Dendritic cell treated with granulocyte-macrophage colony-stimulating factor and Interleukin-4, amounts not matched to agents 40 ng/mL and 50 ng/mL, for 4 days (primary cell): Measurements from ENCODE around the gene EML1.

Source experiments
- H3K27ac Mint-ChIP-seq: one replicate; pipeline ENCODE4 v1.8.0; 2022; ENCODE audit warnings: mild to moderate bottlenecking, mixed read lengths
- H3K27me3 Mint-ChIP-seq: one replicate; pipeline ENCODE4 v1.8.0; 2022; ENCODE audit warnings: mild to moderate bottlenecking, mixed read lengths
- H3K36me3 Mint-ChIP-seq: one replicate; pipeline ENCODE4 v1.8.0; 2022; ENCODE audit warnings: low read depth, mixed read lengths
- H3K4me1 Mint-ChIP-seq: one replicate; pipeline ENCODE4 v1.8.0; 2022; ENCODE audit warnings: low read depth, mixed read lengths
- H3K4me3 Mint-ChIP-seq: one replicate; pipeline ENCODE4 v1.8.0; 2022; ENCODE audit warnings: mild to moderate bottlenecking, moderate library complexity, mixed read lengths
- H3K9me3 Mint-ChIP-seq: one replicate; pipeline ENCODE4 v1.8.0; 2022; ENCODE audit warnings: mixed read lengths
- intact Hi-C: fragments of 100-400 bp; cut with micrococcal nuclease; formaldehyde crosslinking; loops from one replicate; pipeline ENCODE4 v1.15.0; 2022

Gene EML1

GRCh38 chr14:99855271-99855670 is 62.1 kb downstream of the EML1 start:
- intact Hi-C loops = no loop called here
- H3K9me3 Mint-ChIP-seq = no peaks in the 10 kb centered on the region
- no peak overlapping the region for H3K27ac Mint-ChIP-seq
- no peak overlapping the region for H3K4me3 Mint-ChIP-seq
- H3K27me3 Mint-ChIP-seq = peaks cover 21% of the 10 kb centered on the region
- H3K4me1 Mint-ChIP-seq = no peaks in the 10 kb centered on the region
- H3K36me3 Mint-ChIP-seq = no peaks in the 10 kb centered on the region

GRCh38 chr14:99857551-99857950 is 64.3 kb downstream of the EML1 start:
- H3K4me3 Mint-ChIP-seq = no peak overlapping the region

DNA sequence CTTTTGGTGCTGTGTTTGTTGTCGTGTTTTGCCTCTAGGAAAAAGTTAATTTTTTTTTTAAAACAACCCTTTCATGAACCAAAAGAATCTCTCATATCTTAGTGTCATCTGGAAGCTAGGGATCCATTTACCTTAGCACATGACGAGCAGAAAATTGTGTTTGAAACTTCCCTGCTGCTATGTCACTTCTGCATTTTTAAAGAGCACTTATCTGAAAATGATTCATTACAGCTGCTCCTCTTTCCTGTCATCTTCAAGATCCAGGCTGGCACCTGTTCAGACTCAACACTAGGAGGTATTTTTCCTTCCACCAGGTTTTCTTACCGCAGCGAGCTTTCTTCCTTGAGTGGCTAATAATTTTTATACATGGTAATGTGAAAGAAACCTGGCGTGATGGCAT is 67.0 kb downstream of the EML1 start:
- Mint-ChIP-seq H3K4me3 (no peak overlapping the region), H3K27me3 (peaks cover 13% of the 10 kb centered on the region), H3K4me1 (no peaks in the 10 kb centered on the region), H3K27ac (no peak overlapping the region), H3K36me3 (no peaks in the 10 kb centered on the region), H3K9me3 (no peaks in the 10 kb centered on the region)
- intact Hi-C loops = no loop called here

More at GRCh38 chr14:99857551-99857950, 64.3 kb downstream of the EML1 start:
- peaks cover 22% of the 10 kb centered on the region for H3K27me3 Mint-ChIP-seq
- no peak overlapping the region for H3K27ac Mint-ChIP-seq
- intact Hi-C loops = no loop called here
- H3K9me3 Mint-ChIP-seq = no peaks in the 10 kb centered on the region
- H3K4me1 Mint-ChIP-seq = no peaks in the 10 kb centered on the region
- no peaks in the 10 kb centered on the region for H3K36me3 Mint-ChIP-seq

GRCh38 chr14:99862136-99862535 is 68.9 kb downstream of the EML1 start:
- Mint-ChIP-seq H3K4me3 (no peak overlapping the region), H3K36me3 (no peaks in the 10 kb centered on the region), H3K4me1 (no peaks in the 10 kb centered on the region), H3K9me3 (no peaks in the 10 kb centered on the region), H3K27me3 (peaks cover 12% of the 10 kb centered on the region), H3K27ac (no peak overlapping the region)
- intact Hi-C loops = no loop called here

GRCh38 chr14:99863059-99863458 is 69.8 kb downstream of the EML1 start:
- H3K4me1 Mint-ChIP-seq = no peaks in the 10 kb centered on the region
- H3K27me3 Mint-ChIP-seq = peaks cover 12% of the 10 kb centered on the region
- no peak overlapping the region for H3K4me3 Mint-ChIP-seq
- no peaks in the 10 kb centered on the region for H3K36me3 Mint-ChIP-seq
- intact Hi-C loops = no loop called here
- no peaks in the 10 kb centered on the region for H3K9me3 Mint-ChIP-seq
- H3K27ac Mint-ChIP-seq = no peak overlapping the region

GRCh38 chr14:99865408-99865807 is 72.2 kb downstream of the EML1 start:
- H3K27ac Mint-ChIP-seq = no peak overlapping the region
- no peaks in the 10 kb centered on the region for H3K9me3 Mint-ChIP-seq
- no peaks in the 10 kb centered on the region for H3K4me1 Mint-ChIP-seq
- no peaks in the 10 kb centered on the region for H3K36me3 Mint-ChIP-seq
- H3K4me3 Mint-ChIP-seq = no peak overlapping the region
- H3K27me3 Mint-ChIP-seq = peaks cover 22% of the 10 kb centered on the region
- intact Hi-C loops = no loop called here

DNA sequence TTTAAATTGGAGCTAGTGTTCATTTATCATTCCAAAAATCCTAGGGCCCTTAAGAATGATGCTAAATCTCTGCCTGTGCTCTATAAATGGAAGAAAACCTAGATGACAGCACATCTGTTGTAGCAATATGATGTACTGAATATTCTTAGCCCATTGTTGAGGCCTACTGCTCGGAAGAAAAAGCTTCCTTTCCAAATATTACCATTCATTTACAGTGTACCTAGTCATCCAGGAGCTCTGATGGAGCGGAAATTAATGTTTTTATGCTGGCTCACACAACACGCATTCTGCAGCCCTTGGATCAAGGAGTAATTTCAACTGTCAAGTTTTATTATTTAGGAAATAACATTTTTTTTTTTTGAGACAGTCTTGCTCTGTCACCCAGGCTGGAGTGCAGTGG is 77.4 kb downstream of the EML1 start:
- H3K27ac Mint-ChIP-seq = no peak overlapping the region
- peaks cover 22% of the 10 kb centered on the region for H3K27me3 Mint-ChIP-seq
- no peak overlapping the region for H3K4me3 Mint-ChIP-seq
- no peaks in the 10 kb centered on the region for H3K36me3 Mint-ChIP-seq
- intact Hi-C loops = no loop called here
- no peaks in the 10 kb centered on the region for H3K4me1 Mint-ChIP-seq
- no peaks in the 10 kb centered on the region for H3K9me3 Mint-ChIP-seq

DNA sequence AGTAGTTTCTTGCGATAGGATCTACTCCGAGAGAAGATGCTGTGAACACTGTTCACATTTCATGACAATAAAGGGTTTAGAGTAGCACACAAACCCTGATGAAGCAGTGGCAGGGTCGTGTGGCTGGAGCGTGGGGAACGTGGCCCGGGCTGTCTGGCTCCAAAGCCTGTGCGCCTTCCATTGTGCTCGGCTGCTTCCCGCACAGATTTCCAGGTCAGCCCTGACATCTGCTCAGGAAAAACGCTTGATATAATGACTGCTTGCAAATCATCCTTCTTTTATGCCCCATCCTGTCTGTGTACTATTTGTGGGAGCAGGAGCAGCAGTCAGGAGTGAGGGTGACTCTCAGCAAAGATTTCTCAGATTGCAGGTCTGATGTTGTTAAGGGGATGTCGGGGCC is 78.6 kb downstream of the EML1 start:
- Mint-ChIP-seq H3K27ac (no peak overlapping the region), H3K4me1 (no peaks in the 10 kb centered on the region), H3K9me3 (no peaks in the 10 kb centered on the region), H3K36me3 (no peaks in the 10 kb centered on the region), H3K27me3 (peaks cover 28% of the 10 kb centered on the region), H3K4me3 (no peak overlapping the region)
- intact Hi-C loops = no loop called here

GRCh38 chr14:99872786-99873440 is 79.7 kb downstream of the EML1 start:
- no peaks in the 10 kb centered on the region for H3K36me3 Mint-ChIP-seq
- H3K9me3 Mint-ChIP-seq = no peaks in the 10 kb centered on the region
- H3K27me3 Mint-ChIP-seq = peaks cover 30% of the 10 kb centered on the region
- no peak overlapping the region for H3K27ac Mint-ChIP-seq
- intact Hi-C loops = no loop called here
- no peaks in the 10 kb centered on the region for H3K4me1 Mint-ChIP-seq
- no peak overlapping the region for H3K4me3 Mint-ChIP-seq

DNA sequence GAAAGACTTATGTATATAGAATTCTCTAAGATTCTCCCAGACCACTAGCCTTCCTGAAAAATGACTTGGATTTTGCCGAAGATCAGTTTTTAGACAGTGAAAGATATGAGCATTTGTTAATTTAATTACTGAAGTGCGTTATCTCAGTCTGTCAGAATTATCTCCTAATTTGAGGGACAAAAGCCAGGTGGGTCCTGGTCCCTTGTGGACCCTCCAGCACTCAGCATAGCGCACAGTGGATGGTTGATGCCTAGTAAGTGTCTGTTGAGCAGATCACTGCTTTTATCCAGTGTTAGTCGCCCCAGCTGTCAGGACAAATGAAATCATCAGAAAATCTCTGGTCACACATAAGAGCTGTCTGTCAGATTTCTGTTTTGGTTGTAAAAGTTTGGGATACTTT is 80.4 kb downstream of the EML1 start:
- no peak overlapping the region for H3K27ac Mint-ChIP-seq
- H3K4me3 Mint-ChIP-seq = no peak overlapping the region
- intact Hi-C loops = no loop called here
- H3K9me3 Mint-ChIP-seq = no peaks in the 10 kb centered on the region
- peaks cover 27% of the 10 kb centered on the region for H3K27me3 Mint-ChIP-seq
- H3K4me1 Mint-ChIP-seq = no peaks in the 10 kb centered on the region
- H3K36me3 Mint-ChIP-seq = no peaks in the 10 kb centered on the region

DNA sequence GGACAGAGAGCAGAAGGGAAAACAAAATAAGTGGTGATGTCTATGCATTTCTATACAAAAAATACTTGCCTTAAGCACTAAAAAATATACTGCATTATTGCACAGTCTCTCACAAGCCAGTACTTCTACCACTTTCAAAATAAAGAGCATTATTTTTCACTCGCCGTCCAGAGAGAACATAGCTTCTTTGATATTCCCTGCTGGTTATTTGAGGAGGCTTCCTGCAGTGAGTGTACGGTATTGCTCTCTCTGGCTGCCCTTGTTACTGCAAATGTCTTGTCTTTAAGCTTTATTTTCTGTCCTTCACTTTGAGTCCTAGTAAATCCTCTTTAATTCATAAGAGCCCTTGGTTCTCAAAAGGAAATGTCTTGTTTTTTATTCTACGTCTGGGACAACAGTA is 81.1 kb downstream of the EML1 start:
- Mint-ChIP-seq H3K27me3 (peaks cover 21% of the 10 kb centered on the region), H3K9me3 (no peaks in the 10 kb centered on the region), H3K27ac (no peak overlapping the region), H3K4me3 (no peak overlapping the region), H3K36me3 (no peaks in the 10 kb centered on the region), H3K4me1 (no peaks in the 10 kb centered on the region)
- intact Hi-C loops = no loop called here

DNA sequence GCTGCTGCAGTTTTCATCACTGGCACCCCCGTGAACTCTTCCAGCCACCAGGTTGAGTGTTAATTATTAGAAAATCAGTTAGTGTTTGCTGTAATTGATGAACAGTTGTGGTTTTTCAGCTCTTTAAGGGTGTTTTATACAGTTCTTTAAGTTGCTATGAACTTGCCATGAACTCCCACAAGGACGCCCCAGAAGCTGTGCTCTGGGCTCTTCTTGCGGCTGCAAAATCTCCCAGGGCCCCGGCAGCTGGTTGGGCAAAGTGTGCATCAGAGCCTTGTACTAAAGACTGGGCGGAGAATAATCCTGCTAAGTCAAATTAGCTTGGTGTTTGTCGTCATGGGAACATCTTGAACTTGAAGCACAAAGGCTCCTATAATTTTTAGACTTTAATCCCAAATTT is 82.2 kb downstream of the EML1 start:
- Mint-ChIP-seq H3K4me3 (no peak overlapping the region), H3K9me3 (no peaks in the 10 kb centered on the region), H3K27ac (no peak overlapping the region), H3K27me3 (peaks cover 20% of the 10 kb centered on the region), H3K36me3 (no peaks in the 10 kb centered on the region), H3K4me1 (no peaks in the 10 kb centered on the region)
- intact Hi-C loops = no loop called here

- no peak overlapping the region for H3K4me3 Mint-ChIP-seq
- H3K27ac Mint-ChIP-seq = no peak overlapping the region
- no peaks in the 10 kb centered on the region for H3K36me3 Mint-ChIP-seq
- peaks cover 21% of the 10 kb centered on the region for H3K27me3 Mint-ChIP-seq
- H3K9me3 Mint-ChIP-seq = no peaks in the 10 kb centered on the region
- intact Hi-C loops = no loop called here
- no peaks in the 10 kb centered on the region for H3K4me1 Mint-ChIP-seq
Measured at GRCh38 chr14:99875836-99876235, 82.6 kb downstream of the EML1 start.

GRCh38 chr14:99876406-99876805 is 83.2 kb downstream of the EML1 start:
- Mint-ChIP-seq H3K4me1 (no peaks in the 10 kb centered on the region), H3K27me3 (peaks cover 23% of the 10 kb centered on the region), H3K9me3 (no peaks in the 10 kb centered on the region), H3K4me3 (no peak overlapping the region), H3K27ac (no peak overlapping the region), H3K36me3 (no peaks in the 10 kb centered on the region)
- intact Hi-C loops = no loop called here

- peaks cover 20% of the 10 kb centered on the region for H3K27me3 Mint-ChIP-seq
- intact Hi-C loops = no loop called here
- no peaks in the 10 kb centered on the region for H3K4me1 Mint-ChIP-seq
- H3K9me3 Mint-ChIP-seq = no peaks in the 10 kb centered on the region
- H3K4me3 Mint-ChIP-seq = no peak overlapping the region
- H3K27ac Mint-ChIP-seq = no peak overlapping the region
- H3K36me3 Mint-ChIP-seq = no peaks in the 10 kb centered on the region
Measured at GRCh38 chr14:99878563-99878962, 85.3 kb downstream of the EML1 start.
